ENCODE measurements around the gene PEA15. TPM values are rescaled to one million over a fixed set of nuclear protein-coding genes. Genes with fewer than 3 reads are reported as not detected.

Gene PEA15
- total and polyA plus RNA-seq, 2 donors (not counting 3 experiments of a cell fraction or from before 2014, with no cell fraction given): 250 to 304 TPM

GRCh38 chr1:160197231-160197630 lies 8.0 kb upstream of the PEA15 start:
- Histone ChIP-seq H3K27me3 (ENCODE audit: control insufficient read depth in 2 of 2, insufficient read depth in 2 of 2, low read length in 2 of 2) (peaks cover 0 to 3% of the 10 kb centered on the region in 2 experiments), H2AFZ (ENCODE audit: low read depth, low read length) (no peak overlapping the region), H3K4me2 (ENCODE audit: insufficient read depth, low read length) (no peak overlapping the region), H3K27ac (ENCODE audit: insufficient read depth, low read depth, low read length) (no peak overlapping the region), H3K36me3 (ENCODE audit: control insufficient read depth in 2 of 2, extremely low read depth in 1 of 2, insufficient read depth in 2 of 2, low read length in 2 of 2) (no peaks in the 10 kb centered on the region), H3K9me3 (replicated peaks; ENCODE audit: control insufficient read depth, insufficient read depth, low read length) (no peaks in the 10 kb centered on the region), H4K20me1 (replicated peaks; ENCODE audit: control insufficient read depth, extremely low read depth, insufficient read depth, low read length) (no peaks in the 10 kb centered on the region), H3K9ac (replicated peaks; ENCODE audit: extremely low read depth, insufficient read depth, low read length) (no peak overlapping the region), H3K4me3 (replicated peaks in 1 of 3; ENCODE audit: insufficient read depth in 1 of 3, low read depth in 1 of 3, low read length in 3 of 3) (no peak overlapping the region), H3K9me1 (replicated peaks; ENCODE audit: control insufficient read depth, extremely low read depth, insufficient read depth, low read length) (no peaks in the 10 kb centered on the region), H3K4me1 (ENCODE audit: control insufficient read depth, extremely low read depth, insufficient read depth, low read length) (no peaks in the 10 kb centered on the region), H3K79me2 (ENCODE audit: control insufficient read depth, insufficient read depth, low read length) (no peaks in the 10 kb centered on the region)
- FAIRE-seq (no peak), DNase-seq (ENCODE audit: low read depth, low spot score) (no peak)
- ChIA-PET POLR2A (no interaction called here), CTCF (interaction anchor here (1.3 to 5.0 kb wide), 3 partner anchors 23 to 94 kb away, joined by 4 to 34 read pairs (median 26); no protein-coding TSS in a partner anchor)
- no TSS peak for BruUV-seq (replicated peaks)
- dilution Hi-C loops (cut with MboI; ENCODE audit: extremely low pct_ligation_motif_present, low sequenced_read_pairs): no loop called here
- intact Hi-C loops (cut with micrococcal nuclease): no loop called here
- no peak for TF ChIP-seq MAX (IDR thresholded peaks at IDR 0.05; ENCODE audit: insufficient read depth, insufficient read length)
- no peak for TF ChIP-seq FOS (IDR thresholded peaks at IDR 0.05; ENCODE audit: borderline replicate concordance, insufficient read depth, low read length)

- CTCF ChIA-PET: interaction anchor here (1.0 to 13.4 kb wide), 5 partner anchors 8 to 91 kb away, joined by 3 to 183 read pairs (median 24); partner anchors contain the start of gene CASQ1
- dilution Hi-C loops (cut with MboI; ENCODE audit: extremely low pct_ligation_motif_present, low sequenced_read_pairs): no loop called here
Measured at GRCh38 chr1:160200786-160201185, 4.4 kb upstream of the PEA15 start.

More at GRCh38 chr1:160200786-160201185, 4.4 kb upstream of the PEA15 start:
- no peak overlapping the region for H3K4me2 ChIP-seq (ENCODE audit: insufficient read depth, low read length)
- intact Hi-C loops (cut with micrococcal nuclease): no loop called here
- H3K4me3 ChIP-seq (replicated peaks in 1 of 3; ENCODE audit: insufficient read depth in 1 of 3, low read depth in 1 of 3, low read length in 3 of 3): no peak overlapping the region
- DNase-seq (ENCODE audit: low read depth, low spot score): no peak
- no peaks in the 10 kb centered on the region for H4K20me1 ChIP-seq (replicated peaks; ENCODE audit: control insufficient read depth, extremely low read depth, insufficient read depth, low read length)
- no peak overlapping the region for H3K9ac ChIP-seq (replicated peaks; ENCODE audit: extremely low read depth, insufficient read depth, low read length)
- H3K4me1 ChIP-seq (ENCODE audit: control insufficient read depth, extremely low read depth, insufficient read depth, low read length): peaks cover 3% of the 10 kb centered on the region
- no peak for FAIRE-seq
- POLR2A ChIA-PET: no interaction called here
- peaks cover 0 to 3% of the 10 kb centered on the region in 2 experiments for H3K27me3 ChIP-seq (ENCODE audit: control insufficient read depth in 2 of 2, insufficient read depth in 2 of 2, low read length in 2 of 2)
- no peak overlapping the region for H3K27ac ChIP-seq (ENCODE audit: insufficient read depth, low read depth, low read length)
- H3K9me1 ChIP-seq (replicated peaks; ENCODE audit: control insufficient read depth, extremely low read depth, insufficient read depth, low read length): no peaks in the 10 kb centered on the region
- no TSS peak for BruUV-seq (replicated peaks)
- no peaks in the 10 kb centered on the region for H3K36me3 ChIP-seq (ENCODE audit: control insufficient read depth in 2 of 2, extremely low read depth in 1 of 2, insufficient read depth in 2 of 2, low read length in 2 of 2)
- no peaks in the 10 kb centered on the region for H3K9me3 ChIP-seq (replicated peaks; ENCODE audit: control insufficient read depth, insufficient read depth, low read length)
- H2AFZ ChIP-seq (ENCODE audit: low read depth, low read length): no peak overlapping the region
- TF ChIP-seq MAX (IDR thresholded peaks at IDR 0.05; ENCODE audit: insufficient read depth, insufficient read length) (no peak), JUN (IDR thresholded peaks at IDR 0.05; ENCODE audit: borderline replicate concordance, insufficient read depth, insufficient read length, low read depth) (no peak), MYC (IDR thresholded peaks at IDR 0.05; ENCODE audit: low read depth, low read length) (no peak), FOS (IDR thresholded peaks at IDR 0.05; ENCODE audit: borderline replicate concordance, insufficient read depth, low read length) (no peak), GATA2 (IDR thresholded peaks at IDR 0.05; ENCODE audit: insufficient read depth, insufficient read length, low read depth, low read length) (no peak), POLR2A (IDR thresholded peaks at IDR 0.05; ENCODE audit: low read depth, low read length) (no peak), CTCF (IDR thresholded peaks at IDR 0.05; ENCODE audit: extremely low read depth in 1 of 2, insufficient read depth in 1 of 2, low read depth in 1 of 2, low read length in 2 of 2) (no peak), POLR2AphosphoS5 (IDR thresholded peaks at IDR 0.05; ENCODE audit: insufficient read depth, low read depth, low read length) (no peak), EZH2 (IDR thresholded peaks at IDR 0.05; ENCODE audit: borderline replicate concordance, low read depth, low read length, severe bottlenecking) (no peak)
- H3K79me2 ChIP-seq (ENCODE audit: control insufficient read depth, insufficient read depth, low read length): peaks cover 5% of the 10 kb centered on the region

Data from endothelial cell of umbilical vein (primary cell).